ENCODE measurements around the gene PSKH1.

DNA sequence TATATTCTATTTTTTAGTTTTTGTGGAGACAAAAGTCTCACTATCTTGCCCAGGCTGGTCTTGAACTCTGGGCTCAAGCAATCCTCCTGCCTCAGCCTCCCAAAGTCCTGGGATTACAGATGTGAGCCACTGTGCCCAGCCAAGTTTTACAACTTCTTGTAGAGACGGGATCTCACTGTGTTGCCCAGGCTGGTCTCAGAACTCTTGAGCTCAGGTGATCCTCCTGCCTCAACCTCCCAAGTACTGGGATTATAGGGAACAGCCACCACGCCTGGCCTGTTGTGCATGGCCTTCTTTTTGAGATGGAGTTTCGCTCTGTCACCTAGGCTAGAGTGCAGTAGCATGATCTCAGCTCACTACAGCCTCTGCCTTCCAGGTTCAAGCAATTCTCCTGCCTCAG, 39.4 kb upstream of the PSKH1 start:
- TF ChIP-seq EZH2 (IDR thresholded peaks at IDR 0.05; ENCODE audit: insufficient read depth, poor library complexity, severe bottlenecking) (no peak), EZH2phosphoT487 (IDR thresholded peaks at IDR 0.05; ENCODE audit: insufficient read depth, low read depth) (no peak)
